Measurements from ENCODE around the gene JSRP1. TPM values are rescaled to one million over a fixed set of nuclear protein-coding genes. Genes with fewer than 3 reads are reported as not detected.

JSRP1 gene
- total and polyA plus RNA-seq, 2 experiments from 2014 or later: 0.30 to 0.93 TPM

DNA sequence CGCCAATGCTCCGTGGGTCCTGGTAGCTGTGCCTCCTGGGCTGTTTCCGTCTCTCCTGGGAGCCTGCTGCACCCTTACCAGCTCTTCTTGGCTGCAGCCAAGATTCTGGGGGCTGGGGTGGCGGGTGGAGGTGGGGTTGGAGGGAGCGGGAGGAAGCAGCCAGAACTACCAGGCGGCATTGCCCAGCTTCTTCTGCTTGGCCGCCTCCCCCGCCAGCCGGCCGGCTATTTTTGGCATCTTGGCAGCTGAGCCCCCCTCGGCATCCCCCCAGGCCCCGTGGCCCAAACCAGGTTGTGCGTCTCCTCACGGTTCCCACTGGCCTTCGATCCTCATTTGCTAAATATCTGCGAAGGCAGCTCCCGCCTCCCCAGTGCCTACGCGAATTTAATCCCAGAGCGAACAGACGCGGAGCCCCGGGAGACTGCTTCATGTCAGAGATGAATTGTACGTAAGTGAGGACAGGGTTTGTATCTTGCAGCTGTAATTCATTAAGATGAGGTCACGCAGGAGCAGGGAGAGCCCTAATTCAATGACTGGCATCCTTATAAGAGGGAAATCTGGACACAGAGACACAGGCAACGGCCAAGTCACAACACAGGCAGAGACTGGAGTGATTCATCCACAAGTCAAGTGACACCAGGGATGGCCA lies 38.6 kb upstream of the JSRP1 start:
- H2AFZ ChIP-seq: no peak overlapping the region
- TF ChIP-seq EZH2phosphoT487 (IDR thresholded peaks at IDR 0.05; ENCODE audit: low read depth, severe bottlenecking, unreplicated experiment): no peak
- H3K27ac ChIP-seq: no peak overlapping the region
- DNase-seq (ENCODE audit: low spot score): no peak
- peaks cover 3% of the 10 kb centered on the region for H4K20me1 ChIP-seq (ENCODE audit: insufficient read depth, poor library complexity, severe bottlenecking)
- no peaks in the 10 kb centered on the region for H3K9me2 ChIP-seq (replicated peaks; ENCODE audit: insufficient read depth)
- WGBS (ENCODE audit: low lambda C conversion rate, missing lambda C conversion rate): 37% methylated on average over 17 of the region's 26 CpGs
- H3K4me3 ChIP-seq: no peak overlapping the region
- peaks cover 13% of the 10 kb centered on the region for H3K4me1 ChIP-seq (ENCODE audit: insufficient read depth)
- H3K4me2 ChIP-seq: peak overlapping the region; percentile 54
- H3K36me3 ChIP-seq (replicated peaks; ENCODE audit: insufficient read depth, low read depth): no peaks in the 10 kb centered on the region
- no peaks in the 10 kb centered on the region for H3K79me2 ChIP-seq
- no peaks in the 10 kb centered on the region for H3K9me3 ChIP-seq (ENCODE audit: low read depth)
- H3K27me3 ChIP-seq: peaks cover 55% of the 10 kb centered on the region

DNA sequence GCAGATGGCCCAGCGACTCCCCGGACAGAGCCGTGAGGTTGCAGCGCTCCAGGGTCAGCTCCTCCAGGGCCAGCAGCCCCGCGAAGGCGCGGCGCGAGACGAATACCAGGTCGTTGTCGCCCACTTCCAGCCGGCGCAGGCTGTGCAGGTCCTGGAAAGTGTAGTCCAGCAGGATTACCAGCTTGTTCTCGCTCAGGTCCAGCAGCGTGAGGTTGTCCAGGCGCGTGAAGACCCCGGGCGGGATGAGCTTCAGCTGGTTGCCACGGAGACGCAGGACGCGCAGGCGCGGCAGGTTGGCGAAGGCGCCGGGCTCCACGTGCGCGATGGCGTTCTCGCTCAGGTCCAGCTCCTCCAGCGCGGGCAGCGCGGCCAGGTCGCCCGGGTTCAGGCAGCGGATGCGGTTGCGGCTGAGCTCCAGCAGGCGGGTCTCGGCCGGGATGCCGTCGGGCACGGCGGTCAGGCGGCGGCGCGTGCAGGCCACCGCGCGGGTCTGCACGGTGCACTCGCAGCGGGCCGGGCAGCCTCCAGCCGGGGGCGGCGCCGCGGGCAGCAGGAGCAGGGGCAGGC lies 35.1 kb upstream of the JSRP1 start:
- 2% methylated on average over 62 of the region's 67 CpGs for WGBS (ENCODE audit: low lambda C conversion rate, missing lambda C conversion rate)
- H3K4me3 ChIP-seq: no peak overlapping the region
- no peaks in the 10 kb centered on the region for H3K9me2 ChIP-seq (replicated peaks; ENCODE audit: insufficient read depth)
- H3K27me3 ChIP-seq: peaks cover 85% of the 10 kb centered on the region
- no peaks in the 10 kb centered on the region for H3K36me3 ChIP-seq (replicated peaks; ENCODE audit: insufficient read depth, low read depth)
- peaks cover 3% of the 10 kb centered on the region for H4K20me1 ChIP-seq (ENCODE audit: insufficient read depth, poor library complexity, severe bottlenecking)
- H2AFZ ChIP-seq: no peak overlapping the region
- H3K4me2 ChIP-seq: peak overlapping the region; percentile 80
- no peak for TF ChIP-seq EZH2 (IDR thresholded peaks at IDR 0.05; ENCODE audit: borderline replicate concordance)
- TF ChIP-seq, protein P1, sequence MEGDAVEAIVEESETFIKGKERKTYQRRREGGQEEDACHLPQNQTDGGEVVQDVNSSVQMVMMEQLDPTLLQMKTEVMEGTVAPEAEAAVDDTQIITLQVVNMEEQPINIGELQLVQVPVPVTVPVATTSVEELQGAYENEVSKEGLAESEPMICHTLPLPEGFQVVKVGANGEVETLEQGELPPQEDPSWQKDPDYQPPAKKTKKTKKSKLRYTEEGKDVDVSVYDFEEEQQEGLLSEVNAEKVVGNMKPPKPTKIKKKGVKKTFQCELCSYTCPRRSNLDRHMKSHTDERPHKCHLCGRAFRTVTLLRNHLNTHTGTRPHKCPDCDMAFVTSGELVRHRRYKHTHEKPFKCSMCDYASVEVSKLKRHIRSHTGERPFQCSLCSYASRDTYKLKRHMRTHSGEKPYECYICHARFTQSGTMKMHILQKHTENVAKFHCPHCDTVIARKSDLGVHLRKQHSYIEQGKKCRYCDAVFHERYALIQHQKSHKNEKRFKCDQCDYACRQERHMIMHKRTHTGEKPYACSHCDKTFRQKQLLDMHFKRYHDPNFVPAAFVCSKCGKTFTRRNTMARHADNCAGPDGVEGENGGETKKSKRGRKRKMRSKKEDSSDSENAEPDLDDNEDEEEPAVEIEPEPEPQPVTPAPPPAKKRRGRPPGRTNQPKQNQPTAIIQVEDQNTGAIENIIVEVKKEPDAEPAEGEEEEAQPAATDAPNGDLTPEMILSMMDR (IDR thresholded peaks at IDR 0.05; ENCODE audit: poor library complexity): no peak
- TF ChIP-seq EZH2phosphoT487 (IDR thresholded peaks at IDR 0.05; ENCODE audit: low read depth, severe bottlenecking, unreplicated experiment): no peak
- no peaks in the 10 kb centered on the region for H3K9me3 ChIP-seq (ENCODE audit: low read depth)
- no peak for DNase-seq (ENCODE audit: low spot score)
- peaks cover 15% of the 10 kb centered on the region for H3K4me1 ChIP-seq (ENCODE audit: insufficient read depth)
- H3K79me2 ChIP-seq: no peaks in the 10 kb centered on the region
- no peak overlapping the region for H3K27ac ChIP-seq

DNA sequence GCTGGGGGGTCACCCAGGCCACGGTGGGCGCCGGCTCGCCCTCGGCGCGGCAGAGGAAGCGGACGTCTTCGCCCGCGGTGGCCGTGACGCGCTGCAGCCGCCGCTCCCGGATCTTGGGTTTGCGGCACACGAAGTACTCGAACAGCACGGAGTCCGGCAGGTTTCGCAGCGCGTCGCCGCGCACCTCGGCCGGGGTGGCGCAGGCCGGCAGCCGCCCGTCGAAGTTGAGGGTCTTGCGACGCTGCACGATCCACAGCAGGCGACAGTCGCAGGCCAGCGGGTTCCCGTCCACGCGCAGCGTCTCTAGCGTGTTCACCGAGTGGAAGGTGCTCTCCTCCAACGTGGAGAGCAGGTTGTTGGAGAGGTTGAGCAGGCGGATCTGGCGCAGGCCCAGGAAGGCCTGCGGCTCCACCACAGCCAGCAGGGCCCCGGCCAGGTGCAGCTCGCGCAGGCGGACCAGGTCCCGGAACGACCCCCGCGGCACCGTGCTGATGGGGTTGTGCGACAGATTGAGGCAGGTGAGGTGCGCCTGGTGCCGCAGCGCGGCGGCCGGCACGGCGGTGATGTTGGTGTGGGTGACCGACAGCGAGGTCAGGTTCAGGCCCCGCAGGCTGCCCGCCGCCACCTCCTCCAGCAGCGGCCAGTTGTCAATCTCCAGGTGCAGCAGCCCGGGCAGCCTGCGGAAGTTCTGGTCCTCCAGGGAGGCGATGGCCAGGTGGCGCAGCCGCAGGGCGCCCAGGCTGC lies 34.4 kb upstream of the JSRP1 start:
- H3K4me1 ChIP-seq (ENCODE audit: insufficient read depth): peaks cover 15% of the 10 kb centered on the region
- DNase-seq (ENCODE audit: low spot score): no peak
- 6% methylated on average over 81 of the region's 82 CpGs for WGBS (ENCODE audit: low lambda C conversion rate, missing lambda C conversion rate)
- no peaks in the 10 kb centered on the region for H3K9me3 ChIP-seq (ENCODE audit: low read depth)
- H3K9me2 ChIP-seq (replicated peaks; ENCODE audit: insufficient read depth): no peaks in the 10 kb centered on the region
- H3K36me3 ChIP-seq (replicated peaks; ENCODE audit: insufficient read depth, low read depth): no peaks in the 10 kb centered on the region
- peaks cover 3% of the 10 kb centered on the region for H4K20me1 ChIP-seq (ENCODE audit: insufficient read depth, poor library complexity, severe bottlenecking)
- no peaks in the 10 kb centered on the region for H3K79me2 ChIP-seq
- H3K27me3 ChIP-seq: peaks cover 85% of the 10 kb centered on the region
- no peak overlapping the region for H3K4me3 ChIP-seq
- TF ChIP-seq EZH2phosphoT487 (IDR thresholded peaks at IDR 0.05; ENCODE audit: low read depth, severe bottlenecking, unreplicated experiment): no peak
- peak; percentile 16 for TF ChIP-seq EZH2 (IDR thresholded peaks at IDR 0.05; ENCODE audit: borderline replicate concordance)
- TF ChIP-seq, protein P1 (IDR thresholded peaks at IDR 0.05; ENCODE audit: poor library complexity): no peak
- no peak overlapping the region for H3K27ac ChIP-seq
- H2AFZ ChIP-seq: no peak overlapping the region
- H3K4me2 ChIP-seq: peak overlapping the region; percentile 80

All from hepatocyte (in vitro differentiated cells).